NCI-H2107 (cell line): Measurements from ENCODE around the gene TSPAN15.
"Not testable (repeated sequence)": the region's sequence is repeated elsewhere in the genome, so short reads cannot be mapped to it uniquely, and the experiment has no call there.

Experiments used
- DNase-seq: peaks from one replicate; lab custom pipeline; 2025; lab: John Stamatoyannopoulos, UW

Gene TSPAN15

GRCh38 chr10:69446650-69447151, 4.6 kb upstream of the TSPAN15 start:
- DNase-seq, result no peak

- DNase-seq, result no peak
These were observed 1.4 kb upstream of the TSPAN15 start for GRCh38 chr10:69449841-69450240.

- not testable (repeated sequence) for DNase-seq
These were observed 870 bp upstream of the TSPAN15 start for GRCh38 chr10:69450395-69450794.

GRCh38 chr10:69451784-69452251, 553 bp downstream of the TSPAN15 start:
- DNase-seq, result no peak

GRCh38 chr10:69452676-69453415, 1.6 kb downstream of the TSPAN15 start:
- no peak for DNase-seq

GRCh38 chr10:69453795-69454194, 2.5 kb downstream of the TSPAN15 start:
- DNase-seq, result no peak

GRCh38 chr10:69455006-69455763, 3.9 kb downstream of the TSPAN15 start:
- no peak for DNase-seq

GRCh38 chr10:69456880-69457693, 5.8 kb downstream of the TSPAN15 start:
- no peak for DNase-seq

GRCh38 chr10:69457771-69458237, 6.5 kb downstream of the TSPAN15 start:
- DNase-seq, result no peak

- DNase-seq, result no peak
These were observed 7.3 kb downstream of the TSPAN15 start for GRCh38 chr10:69458430-69459100.

- no peak for DNase-seq
These were observed 8.0 kb downstream of the TSPAN15 start for GRCh38 chr10:69459101-69459790.

GRCh38 chr10:69459893-69460575, 8.8 kb downstream of the TSPAN15 start:
- DNase-seq, result no peak

- no peak for DNase-seq
These were observed 9.4 kb downstream of the TSPAN15 start for GRCh38 chr10:69460576-69461242.

GRCh38 chr10:69461243-69462025, 10.2 kb downstream of the TSPAN15 start:
- no peak for DNase-seq

GRCh38 chr10:69463886-69464285, 12.6 kb downstream of the TSPAN15 start:
- DNase-seq, result no peak

- DNase-seq, result no peak
These were observed 13.1 kb downstream of the TSPAN15 start for GRCh38 chr10:69464401-69464800.

GRCh38 chr10:69464801-69465401, 13.6 kb downstream of the TSPAN15 start:
- no peak for DNase-seq

GRCh38 chr10:69465457-69466157, 14.3 kb downstream of the TSPAN15 start:
- DNase-seq, result no peak
